Lung (tissue), 12 donors: ENCODE data around the gene MELK. TPM values are rescaled to one million over a fixed set of nuclear protein-coding genes. Genes with fewer than 3 reads are reported as not detected.

ENCODE experiments used
- ATAC-seq: fragments of 200-7000 bp; cut with Tn5 transposase; one replicate; pipeline ENCODE4 v1.9.1; 2020; ENCODE audit warnings: moderate number of reproducible peaks; ENCODE audit not compliant: insufficient read depth, low FRiP score
- DNase-seq, 3 donors: peaks; one replicate each; pipeline ENCODE4 v3.0.0-alpha.2; 2013 to 2017
- H3K27ac ChIP-seq, 2 donors: one replicate each; pipeline ENCODE4 v1.5.1; 2013; ENCODE audit warnings: mild to moderate bottlenecking in 2 of 2, moderate library complexity in 2 of 2, control low read depth in 1 of 2, inconsistent platforms in 1 of 2, low read depth in 1 of 2, low read length in 1 of 2
- H3K27me3 ChIP-seq, 3 donors: one replicate each; pipeline ENCODE4 v1.5.1; 2013; ENCODE audit warnings: low read length in 2 of 3; ENCODE audit not compliant: control insufficient read depth in 3 of 3, insufficient read depth in 3 of 3
- H3K36me3 ChIP-seq, 4 donors: one replicate each; pipeline ENCODE4 v1.5.1; 2013; ENCODE audit warnings: low read length in 4 of 4, mild to moderate bottlenecking in 1 of 4, moderate library complexity in 1 of 4; ENCODE audit not compliant: control insufficient read depth in 4 of 4, insufficient read depth in 4 of 4
- H3K4me1 ChIP-seq, 5 donors: one replicate each; pipeline ENCODE4 v1.5.1; 2013; ENCODE audit warnings: low read length in 5 of 5, mild to moderate bottlenecking in 2 of 5, moderate library complexity in 1 of 5; ENCODE audit not compliant: control insufficient read depth in 5 of 5, insufficient read depth in 5 of 5
- H3K4me3 ChIP-seq: one replicate; pipeline ENCODE4 v1.5.1; 2013; ENCODE audit warnings: mild to moderate bottlenecking, control low read depth, moderate library complexity
- H3K9ac ChIP-seq, 2 donors: one replicate each; pipeline ENCODE4 v1.5.1; 2013; ENCODE audit warnings: low read length in 2 of 2, control low read depth in 1 of 2; ENCODE audit not compliant: insufficient read depth in 1 of 2
- H3K9me3 ChIP-seq, 4 donors: one replicate each; pipeline ENCODE4 v1.5.1; 2013; ENCODE audit warnings: low read length in 3 of 4, mild to moderate bottlenecking in 1 of 4, moderate library complexity in 1 of 4; ENCODE audit not compliant: control insufficient read depth in 4 of 4, insufficient read depth in 3 of 4
- CTCF ChIP-seq: IDR thresholded peaks from 2 replicates; pipeline ENCODE4 v1.5.1; 2012; ENCODE audit warnings: mild to moderate bottlenecking; ENCODE audit errors: control extremely low read depth, extremely low read depth
- WGBS, 2 donors: extraction: QIAGEN DNeasy Blood & Tissue Kit; methylation state at CpG; one replicate each; pipeline ENCODE4 v1.1.7; 2013; 5-methylcytosine and 5-hydroxymethylcytosine counted together
- polyA plus RNA-seq, 2 donors: library from polyadenylated mRNA; stranded (reverse); fragments of 200-250 nt; gene quantifications; one replicate each; pipeline ENCODE4 v1.2.1, GENCODE V29; 2013
- total RNA-seq, 2 donors: library from RNA; depleted of rRNA in 1 of 2; stranded (reverse); fragments of >200 nt in 1 of 2; gene quantifications; one replicate each; pipeline ENCODE4 v1.2.1, GENCODE V29; 2014 to 2021
- donor health status: control.
- donor health status: control.
- donor health status: Bipolar disorder and iron deficiency.
- donor health status: healthy.
- donor health status: DM: yes; HTN: yes; CAD: no.

The MELK gene
- total and polyA plus RNA-seq, 4 donors, result 0.88 to 3.5 (median 1.5) TPM

GRCh38 chr9:36609306-36609705 lies 36.6 kb downstream of the MELK start:
- ATAC-seq (no peak), DNase-seq (no peak)
- Histone ChIP-seq H3K36me3 (peaks cover 0 to 3% (median 0%) of the 10 kb centered on the region in 4 donors), H3K27ac (no peak overlapping the region), H3K4me3 (no peak overlapping the region), H3K9me3 (peaks cover 0 to 1% (median 0%) of the 10 kb centered on the region in 4 donors), H3K4me1 (no peaks in the 10 kb centered on the region), H3K27me3 (no peaks in the 10 kb centered on the region), H3K9ac (no peak overlapping the region)
- WGBS, 2 donors, result 91 to 98% methylated on average over 2 of the region's 2 CpGs
- no peak for TF ChIP-seq CTCF

GRCh38 chr9:36622121-36622520 lies 49.4 kb downstream of the MELK start:
- no peak overlapping the region for H3K9ac ChIP-seq
- no peak for ATAC-seq
- WGBS, 2 donors, result 95 to 98% methylated on average over 6 of the region's 6 CpGs
- no peak overlapping the region for H3K4me3 ChIP-seq
- peaks cover 0 to 3% (median 0%) of the 10 kb centered on the region in 4 donors for H3K9me3 ChIP-seq
- peaks cover 0 to 3% (median 0%) of the 10 kb centered on the region in 5 donors for H3K4me1 ChIP-seq
- H3K27ac ChIP-seq, result no peak overlapping the region
- no peaks in the 10 kb centered on the region for H3K27me3 ChIP-seq
- DNase-seq, result no peak
- H3K36me3 ChIP-seq, result peaks cover 0 to 4% (median 0%) of the 10 kb centered on the region in 4 donors
- no peak for TF ChIP-seq CTCF

GRCh38 chr9:36623280-36623679 lies 50.6 kb downstream of the MELK start:
- peaks cover 0 to 4% (median 0%) of the 10 kb centered on the region in 4 donors for H3K36me3 ChIP-seq
- 93 to 94% methylated on average over 3 of the region's 3 CpGs for WGBS, 2 donors
- DNase-seq (no peak), ATAC-seq (no peak)
- TF ChIP-seq CTCF, result no peak
- H3K4me3 ChIP-seq, result no peak overlapping the region
- H3K9ac ChIP-seq, result no peak overlapping the region
- H3K27me3 ChIP-seq, result no peaks in the 10 kb centered on the region
- no peak overlapping the region for H3K27ac ChIP-seq
- peaks cover 0 to 3% (median 0%) of the 10 kb centered on the region in 4 donors for H3K9me3 ChIP-seq
- peaks cover 0 to 3% (median 0%) of the 10 kb centered on the region in 5 donors for H3K4me1 ChIP-seq
